GM19043 (cell line): ENCODE measurements around the gene JAG2.

Source experiments
- ATAC-seq: cut with Tn5 transposase; IDR thresholded peaks from one replicate; pipeline ENCODE4 v1.9.1; 2021; ENCODE audit warnings: low read depth; ENCODE audit not compliant: unreplicated experiment

JAG2 gene

GRCh38 chr14:105142651-105143450, 25.7 kb downstream of the JAG2 start:
- no peak for ATAC-seq

- ATAC-seq: no peak
These were observed 26.9 kb downstream of the JAG2 start for GRCh38 chr14:105141486-105142281.

GRCh38 chr14:105141026-105141425, 27.6 kb downstream of the JAG2 start:
- no peak for ATAC-seq

GRCh38 chr14:105140581-105140980, 28.0 kb downstream of the JAG2 start:
- ATAC-seq: no peak

GRCh38 chr14:105139831-105140239, 28.7 kb downstream of the JAG2 start:
- ATAC-seq: no peak

- ATAC-seq: no peak
These were observed 29.3 kb downstream of the JAG2 start for GRCh38 chr14:105139212-105139825.

GRCh38 chr14:105138551-105139111, 29.9 kb downstream of the JAG2 start:
- ATAC-seq: no peak

- no peak for ATAC-seq
These were observed 30.5 kb downstream of the JAG2 start for GRCh38 chr14:105138021-105138541.

- no peak for ATAC-seq
These were observed 31.0 kb downstream of the JAG2 start for GRCh38 chr14:105137481-105138020.

- ATAC-seq: no peak
These were observed 31.9 kb downstream of the JAG2 start for GRCh38 chr14:105136401-105137322.

GRCh38 chr14:105135700-105136395, 32.7 kb downstream of the JAG2 start:
- no peak for ATAC-seq

GRCh38 chr14:105132921-105133654, 35.5 kb downstream of the JAG2 start:
- ATAC-seq: no peak

- ATAC-seq: no peak
These were observed 37.3 kb downstream of the JAG2 start for GRCh38 chr14:105131241-105131640.

GRCh38 chr14:105128059-105128458, 40.5 kb downstream of the JAG2 start:
- no peak for ATAC-seq

- ATAC-seq: no peak
These were observed 41.6 kb downstream of the JAG2 start for GRCh38 chr14:105126981-105127329.

GRCh38 chr14:105126126-105126980, 42.2 kb downstream of the JAG2 start:
- no peak for ATAC-seq

- no peak for ATAC-seq
These were observed 43.8 kb downstream of the JAG2 start for GRCh38 chr14:105124823-105125222.
